ENCODE data around the gene VEGFA. TPM values are rescaled to one million over a fixed set of nuclear protein-coding genes. Genes with fewer than 3 reads are reported as not detected.

Gene VEGFA
- total and polyA plus RNA-seq, 4 donors, result 45.8 to 74.3 (median 61.8) TPM

GRCh38 chr6:43728586-43728985 lies 41.4 kb upstream of the VEGFA start:
- Histone ChIP-seq H3K4me1 (ENCODE audit: control insufficient read depth, insufficient read depth, low read length) (peaks cover 5% of the 10 kb centered on the region), H3K27ac (ENCODE audit: low read depth, low read length) (no peak overlapping the region), H3K27me3 (ENCODE audit: control insufficient read depth, insufficient read depth, low read length) (no peaks in the 10 kb centered on the region), H3K9me3 (ENCODE audit: control insufficient read depth, insufficient read depth, low read length) (peaks cover 5% of the 10 kb centered on the region), H3K4me3 (ENCODE audit: low read depth, low read length) (no peak overlapping the region), H3K36me3 (ENCODE audit: control insufficient read depth, insufficient read depth, low read length) (no peaks in the 10 kb centered on the region)
- 80% methylated on average over 1 of the region's 2 CpGs for whole genome bisulfite sequencing (ENCODE audit: insufficient coverage)
- DNase-seq (ENCODE audit: low read depth in 4 of 6, low spot score in 6 of 6), result no peak

DNA sequence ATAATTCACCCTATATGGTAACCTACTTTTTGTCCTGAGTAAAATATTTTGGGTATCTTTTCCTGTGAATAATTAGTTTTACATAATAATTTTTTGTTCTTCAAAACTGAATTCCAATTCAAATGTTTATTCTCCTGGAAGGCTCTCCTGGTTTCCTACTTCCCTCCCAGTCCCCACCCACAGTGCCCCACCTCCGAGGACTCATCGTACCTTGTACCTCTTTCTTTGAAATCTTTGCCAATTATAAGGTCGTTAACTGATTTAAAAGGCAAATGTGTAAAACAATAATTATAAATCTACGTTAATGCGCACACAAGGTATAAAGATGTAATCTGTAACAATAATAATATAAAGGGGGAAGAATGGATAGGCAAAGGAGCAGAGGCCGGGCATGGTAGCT lies 40.5 kb upstream of the VEGFA start:
- no peak for DNase-seq (ENCODE audit: low read depth in 4 of 6, low spot score in 6 of 6)
- WGBS (ENCODE audit: insufficient coverage), result no CpG with 5 or more reads among the region's 6 CpGs
- Histone ChIP-seq H3K27ac (ENCODE audit: low read depth, low read length) (no peak overlapping the region), H3K4me3 (ENCODE audit: low read depth, low read length) (no peak overlapping the region), H3K4me1 (ENCODE audit: control insufficient read depth, insufficient read depth, low read length) (peaks cover 5% of the 10 kb centered on the region), H3K9me3 (ENCODE audit: control insufficient read depth, insufficient read depth, low read length) (peaks cover 5% of the 10 kb centered on the region), H3K36me3 (ENCODE audit: control insufficient read depth, insufficient read depth, low read length) (no peaks in the 10 kb centered on the region), H3K27me3 (ENCODE audit: control insufficient read depth, insufficient read depth, low read length) (no peaks in the 10 kb centered on the region)

- no peak overlapping the region for H3K4me3 ChIP-seq (ENCODE audit: low read depth, low read length)
- H3K4me1 ChIP-seq (ENCODE audit: control insufficient read depth, insufficient read depth, low read length), result no peaks in the 10 kb centered on the region
- H3K27ac ChIP-seq (ENCODE audit: low read depth, low read length), result no peak overlapping the region
- H3K9me3 ChIP-seq (ENCODE audit: control insufficient read depth, insufficient read depth, low read length), result peaks cover 5% of the 10 kb centered on the region
- DNase-seq (ENCODE audit: low read depth in 4 of 6, low spot score in 6 of 6), result no peak
- no peaks in the 10 kb centered on the region for H3K36me3 ChIP-seq (ENCODE audit: control insufficient read depth, insufficient read depth, low read length)
- H3K27me3 ChIP-seq (ENCODE audit: control insufficient read depth, insufficient read depth, low read length), result no peaks in the 10 kb centered on the region
Measured at GRCh38 chr6:43730634-43731033, 39.4 kb upstream of the VEGFA start.

DNA sequence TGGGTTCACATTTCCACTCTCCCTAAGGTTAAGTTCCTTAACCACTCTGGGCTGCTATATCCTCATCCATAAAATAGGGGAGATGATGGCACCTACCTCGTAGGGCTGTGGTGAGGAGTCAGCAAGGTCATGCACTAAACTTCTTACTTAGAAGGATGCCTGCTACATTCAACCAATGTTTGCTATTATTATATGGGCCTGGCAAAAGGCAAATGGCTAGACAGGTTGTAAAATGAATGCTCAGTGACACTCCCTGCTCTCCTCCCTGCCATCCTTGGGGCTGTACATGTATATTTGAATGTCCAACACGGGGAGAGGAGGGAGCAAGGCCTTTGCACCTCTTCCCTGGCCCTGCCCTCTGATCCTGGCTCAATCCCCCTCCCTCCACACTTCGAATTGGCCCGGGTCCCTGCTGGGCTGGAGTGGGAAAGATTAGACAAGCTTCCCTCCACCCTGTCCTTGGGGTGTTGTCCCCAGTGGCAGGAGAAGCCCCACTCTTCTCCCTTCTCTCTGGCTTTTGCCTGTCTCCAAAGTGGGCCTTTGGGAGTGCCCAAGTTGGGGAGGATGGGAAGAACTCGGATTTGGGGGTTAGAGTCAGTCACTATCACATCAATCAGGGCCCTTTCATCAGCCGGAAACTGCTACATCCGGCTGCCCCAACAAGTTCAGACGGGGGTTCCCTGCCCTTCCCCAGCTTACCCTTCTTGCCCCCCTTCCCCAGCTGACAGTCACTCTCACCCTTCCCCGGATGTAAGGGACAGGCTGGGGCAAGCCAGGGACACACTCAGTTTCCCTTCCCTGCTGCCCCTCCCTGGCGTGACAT lies 36.3 kb upstream of the VEGFA start:
- H3K9me3 ChIP-seq (ENCODE audit: control insufficient read depth, insufficient read depth, low read length), result peaks cover 5% of the 10 kb centered on the region
- 31% methylated on average over 7 of the region's 10 CpGs for WGBS (ENCODE audit: insufficient coverage)
- no peaks in the 10 kb centered on the region for H3K36me3 ChIP-seq (ENCODE audit: control insufficient read depth, insufficient read depth, low read length)
- H3K4me1 ChIP-seq (ENCODE audit: control insufficient read depth, insufficient read depth, low read length), result no peaks in the 10 kb centered on the region
- no peak for DNase-seq (ENCODE audit: low read depth in 4 of 6, low spot score in 6 of 6)
- H3K4me3 ChIP-seq (ENCODE audit: low read depth, low read length), result no peak overlapping the region
- H3K27me3 ChIP-seq (ENCODE audit: control insufficient read depth, insufficient read depth, low read length), result no peaks in the 10 kb centered on the region
- H3K27ac ChIP-seq (ENCODE audit: low read depth, low read length), result no peak overlapping the region

- no peaks in the 10 kb centered on the region for H3K36me3 ChIP-seq (ENCODE audit: control insufficient read depth, insufficient read depth, low read length)
- no peak for DNase-seq (ENCODE audit: low read depth in 4 of 6, low spot score in 6 of 6)
Measured at GRCh38 chr6:43734294-43734665, 35.7 kb upstream of the VEGFA start.

GRCh38 chr6:43735642-43736199 lies 34.3 kb upstream of the VEGFA start:
- no peaks in the 10 kb centered on the region for H3K27me3 ChIP-seq (ENCODE audit: control insufficient read depth, insufficient read depth, low read length)
- peaks cover 5% of the 10 kb centered on the region for H3K9me3 ChIP-seq (ENCODE audit: control insufficient read depth, insufficient read depth, low read length)
- H3K4me1 ChIP-seq (ENCODE audit: control insufficient read depth, insufficient read depth, low read length), result no peaks in the 10 kb centered on the region
- no peak overlapping the region for H3K4me3 ChIP-seq (ENCODE audit: low read depth, low read length)
- no peaks in the 10 kb centered on the region for H3K36me3 ChIP-seq (ENCODE audit: control insufficient read depth, insufficient read depth, low read length)
- no CpG with 5 or more reads among the region's 2 CpGs for WGBS (ENCODE audit: insufficient coverage)
- DNase-seq (ENCODE audit: low read depth in 4 of 6, low spot score in 6 of 6), result no peak
- no peak overlapping the region for H3K27ac ChIP-seq (ENCODE audit: low read depth, low read length)

More at GRCh38 chr6:43734294-43734665, 35.7 kb upstream of the VEGFA start:
- H3K4me3 ChIP-seq (ENCODE audit: low read depth, low read length), result no peak overlapping the region
- H3K27me3 ChIP-seq (ENCODE audit: control insufficient read depth, insufficient read depth, low read length), result no peaks in the 10 kb centered on the region
- WGBS (ENCODE audit: insufficient coverage), result 71% methylated on average over 3 of the region's 3 CpGs
- H3K27ac ChIP-seq (ENCODE audit: low read depth, low read length), result no peak overlapping the region
- H3K4me1 ChIP-seq (ENCODE audit: control insufficient read depth, insufficient read depth, low read length), result no peaks in the 10 kb centered on the region
- peaks cover 5% of the 10 kb centered on the region for H3K9me3 ChIP-seq (ENCODE audit: control insufficient read depth, insufficient read depth, low read length)

GRCh38 chr6:43736211-43736786 lies 33.7 kb upstream of the VEGFA start:
- Histone ChIP-seq H3K9me3 (ENCODE audit: control insufficient read depth, insufficient read depth, low read length) (peaks cover 1% of the 10 kb centered on the region), H3K36me3 (ENCODE audit: control insufficient read depth, insufficient read depth, low read length) (no peaks in the 10 kb centered on the region), H3K4me1 (ENCODE audit: control insufficient read depth, insufficient read depth, low read length) (peaks cover 3% of the 10 kb centered on the region), H3K27ac (ENCODE audit: low read depth, low read length) (no peak overlapping the region), H3K4me3 (ENCODE audit: low read depth, low read length) (no peak overlapping the region), H3K27me3 (ENCODE audit: control insufficient read depth, insufficient read depth, low read length) (no peaks in the 10 kb centered on the region)
- whole genome bisulfite sequencing (ENCODE audit: insufficient coverage), result no CpG with 5 or more reads among the region's 2 CpGs
- DNase-seq (ENCODE audit: low read depth in 4 of 6, low spot score in 6 of 6), result no peak

DNA sequence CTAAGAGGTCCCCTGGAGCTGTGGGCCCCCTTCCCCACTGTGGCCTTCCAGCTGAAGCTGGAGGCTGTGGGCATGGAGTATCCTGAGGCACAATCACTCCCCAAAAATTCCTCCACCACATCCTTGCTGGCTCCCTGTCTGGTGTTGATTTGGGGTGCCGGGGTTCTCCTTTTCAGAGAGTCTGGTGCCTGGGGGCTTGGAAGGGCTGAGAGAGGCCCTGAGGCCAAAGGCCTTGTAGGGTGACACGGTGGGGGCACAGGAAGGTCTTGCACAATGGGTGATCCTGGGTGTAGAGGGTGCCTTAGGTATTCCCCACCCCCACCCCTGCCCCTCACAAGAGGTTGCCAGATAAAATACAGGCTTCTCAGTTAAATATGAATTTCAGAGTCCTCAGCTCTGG lies 33.2 kb upstream of the VEGFA start:
- Histone ChIP-seq H3K4me1 (ENCODE audit: control insufficient read depth, insufficient read depth, low read length) (peaks cover 3% of the 10 kb centered on the region), H3K27me3 (ENCODE audit: control insufficient read depth, insufficient read depth, low read length) (no peaks in the 10 kb centered on the region), H3K4me3 (ENCODE audit: low read depth, low read length) (no peak overlapping the region), H3K36me3 (ENCODE audit: control insufficient read depth, insufficient read depth, low read length) (no peaks in the 10 kb centered on the region), H3K9me3 (ENCODE audit: control insufficient read depth, insufficient read depth, low read length) (peaks cover 1% of the 10 kb centered on the region), H3K27ac (ENCODE audit: low read depth, low read length) (no peak overlapping the region)
- no CpG with 5 or more reads among the region's 2 CpGs for WGBS (ENCODE audit: insufficient coverage)
- DNase-seq (ENCODE audit: low read depth in 4 of 6, low spot score in 6 of 6), result no peak

DNA sequence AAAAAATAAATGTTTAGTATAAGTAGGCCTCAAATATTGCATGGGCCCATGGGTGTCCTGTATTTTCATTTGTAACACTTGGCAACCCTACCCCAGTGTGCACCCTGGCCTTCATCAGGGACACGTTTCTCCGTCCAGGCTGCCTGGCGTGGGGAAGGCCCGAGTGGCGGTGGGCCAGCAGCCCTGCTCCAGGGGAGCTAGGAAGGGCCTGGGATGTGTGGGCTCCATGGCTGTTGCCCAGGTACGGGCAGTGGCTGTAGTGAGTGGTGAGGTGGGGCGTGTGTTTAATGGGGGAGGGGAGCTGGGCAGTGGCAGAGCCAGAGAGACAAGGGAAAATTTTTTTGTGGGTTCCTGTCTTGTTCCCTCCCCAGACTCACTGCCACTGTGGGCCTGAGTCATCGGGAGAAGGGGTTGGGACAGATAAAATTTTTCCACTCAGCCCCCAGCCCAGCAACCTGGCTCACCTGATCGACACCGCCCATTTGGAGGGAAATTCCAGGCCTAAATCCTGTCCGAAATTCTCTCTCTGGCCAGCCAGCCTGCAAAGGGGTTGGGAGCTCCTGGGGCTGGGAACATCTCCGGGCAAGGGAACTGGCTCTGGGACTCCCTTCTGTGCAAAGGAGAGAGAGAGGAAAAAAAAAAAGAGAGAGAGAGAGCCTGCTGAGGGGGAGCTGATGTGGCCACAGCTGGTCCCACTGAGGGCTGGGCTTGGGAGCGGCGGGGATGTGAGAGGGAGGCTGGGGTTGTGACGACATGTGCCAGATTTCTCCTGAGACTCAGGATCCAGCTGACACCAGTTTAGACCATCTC lies 32.5 kb upstream of the VEGFA start:
- peaks cover 7% of the 10 kb centered on the region for H3K4me1 ChIP-seq (ENCODE audit: control insufficient read depth, insufficient read depth, low read length)
- H3K27ac ChIP-seq (ENCODE audit: low read depth, low read length), result no peak overlapping the region
- H3K27me3 ChIP-seq (ENCODE audit: control insufficient read depth, insufficient read depth, low read length), result no peaks in the 10 kb centered on the region
- H3K9me3 ChIP-seq (ENCODE audit: control insufficient read depth, insufficient read depth, low read length), result no peaks in the 10 kb centered on the region
- no peaks in the 10 kb centered on the region for H3K36me3 ChIP-seq (ENCODE audit: control insufficient read depth, insufficient read depth, low read length)
- DNase-seq (ENCODE audit: low read depth in 4 of 6, low spot score in 6 of 6), result no peak
- WGBS (ENCODE audit: insufficient coverage), result 74% methylated on average over 12 of the region's 15 CpGs
- no peak overlapping the region for H3K4me3 ChIP-seq (ENCODE audit: low read depth, low read length)

Data from spinal cord (tissue), 10 donors.